ENCODE data around the gene MSI1.

Gene MSI1

GRCh38 chr12:120376934-120377572 lies 8.1 kb upstream of the MSI1 start:
- DNase-seq, result no peak

- no peak for DNase-seq
Observed at GRCh38 chr12:120376416-120376815, 7.5 kb upstream of the MSI1 start.

- no peak for DNase-seq
Observed at GRCh38 chr12:120376009-120376408, 7.0 kb upstream of the MSI1 start.

GRCh38 chr12:120373683-120374082 lies 4.7 kb upstream of the MSI1 start:
- DNase-seq, result no peak

GRCh38 chr12:120370343-120371243 lies 1.6 kb upstream of the MSI1 start:
- no peak for DNase-seq

- DNase-seq, result no peak
Observed at GRCh38 chr12:120369603-120370342, 809 bp upstream of the MSI1 start.

GRCh38 chr12:120367924-120368788 lies 808 bp downstream of the MSI1 start:
- DNase-seq, result no peak

GRCh38 chr12:120367233-120367923 lies 1.6 kb downstream of the MSI1 start:
- no peak for DNase-seq

- no peak for DNase-seq
Observed at GRCh38 chr12:120366845-120367232, 2.1 kb downstream of the MSI1 start.

GRCh38 chr12:120366341-120366705 lies 2.6 kb downstream of the MSI1 start:
- DNase-seq, result no peak

- DNase-seq, result no peak
Observed at GRCh38 chr12:120365675-120366340, 3.2 kb downstream of the MSI1 start.

GRCh38 chr12:120364487-120364886 lies 4.5 kb downstream of the MSI1 start:
- DNase-seq, result no peak

- no peak for DNase-seq
Observed at GRCh38 chr12:120363274-120363855, 5.6 kb downstream of the MSI1 start.

- no peak for DNase-seq
Observed at GRCh38 chr12:120362516-120363273, 6.3 kb downstream of the MSI1 start.

GRCh38 chr12:120361506-120362208 lies 7.3 kb downstream of the MSI1 start:
- DNase-seq, result no peak

GRCh38 chr12:120359128-120359527 lies 9.8 kb downstream of the MSI1 start:
- no peak for DNase-seq

- no peak for DNase-seq
Observed at GRCh38 chr12:120358412-120359100, 10.4 kb downstream of the MSI1 start.

- DNase-seq, result no peak
Observed at GRCh38 chr12:120357104-120357503, 11.9 kb downstream of the MSI1 start.

- DNase-seq, result peak; percentile 63
Observed at GRCh38 chr12:120356567-120357030, 12.4 kb downstream of the MSI1 start.
